NCI-H460 (cell line): Measurements from ENCODE around the gene ATP10A. TPM values are rescaled to one million over a fixed set of nuclear protein-coding genes. Genes with fewer than 3 reads are reported as not detected.
"Not testable (repeated sequence)": the region's sequence is repeated elsewhere in the genome, so short reads cannot be mapped to it uniquely, and the experiment has no call there.

Experiments used
- DNase-seq: peaks from one replicate; pipeline ENCODE4 v3.0.0-alpha.2; 2016; ENCODE audit warnings: low read depth; ENCODE audit errors: extremely low read depth
- total RNA-seq: library from RNA; depleted of rRNA; stranded (reverse); fragments of >200 nt; shearing (Covaris generic); gene quantifications from 2 replicates; pipeline ENCODE4 v1.2.3, GENCODE V29; 2014

Gene ATP10A
- total RNA-seq, 1 experiment from 2014 or later, result 0.07 TPM

DNA sequence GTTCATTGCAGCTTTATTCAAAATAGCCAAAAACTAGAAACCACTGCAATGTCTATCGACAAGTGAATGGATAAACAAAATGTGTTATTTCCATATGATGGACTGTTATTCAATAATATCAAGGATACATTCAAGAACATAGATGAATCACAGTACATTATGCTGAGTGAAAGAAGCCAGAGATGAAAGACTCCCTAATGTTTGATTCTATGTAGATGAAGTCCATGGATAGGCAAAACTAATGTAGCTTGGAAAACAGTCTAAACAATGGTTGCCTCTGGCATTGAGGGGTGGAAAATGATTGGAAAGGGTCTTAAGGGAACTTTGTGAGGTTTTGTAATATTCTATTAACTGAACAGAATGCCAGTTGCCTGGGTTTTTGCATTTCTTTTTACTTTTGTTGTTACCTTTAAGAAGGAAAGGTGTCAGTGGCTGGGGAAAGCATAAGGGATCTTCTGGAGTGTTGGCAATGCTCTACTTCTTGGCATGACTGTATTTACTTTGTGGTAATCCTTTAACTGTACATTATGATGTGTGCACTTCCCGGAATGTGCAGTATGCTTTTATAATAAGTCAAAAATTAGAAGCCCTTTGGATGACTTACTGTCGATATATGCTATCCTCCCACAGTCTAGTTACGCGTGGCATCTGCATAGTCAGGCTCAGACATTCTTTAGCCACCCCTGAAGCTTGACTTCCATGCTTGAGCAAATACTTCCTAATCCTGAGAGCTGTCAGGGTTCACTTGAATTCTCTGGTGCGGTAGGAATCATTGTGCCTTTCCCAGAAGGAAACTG, 20.5 kb upstream of the ATP10A start:
- DNase-seq, result no peak

DNA sequence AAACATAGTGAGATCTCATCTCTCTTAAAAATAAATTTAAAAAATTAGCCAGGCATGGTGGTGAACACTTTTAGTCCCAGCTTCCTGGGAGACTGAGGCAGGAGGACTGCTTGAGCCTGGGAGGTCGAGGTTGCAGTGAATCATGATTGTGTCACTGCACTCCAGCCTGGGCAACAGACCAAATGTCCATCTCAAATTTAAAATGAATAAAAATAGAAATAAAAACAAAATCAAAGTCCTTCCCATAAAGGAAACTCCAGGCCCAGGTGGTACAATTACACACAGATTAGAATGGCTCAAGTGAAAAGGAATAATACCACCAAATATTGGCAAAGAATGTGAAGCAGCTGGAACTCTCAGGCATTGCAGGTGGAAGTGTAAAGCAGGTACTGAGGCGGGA, 19.3 kb upstream of the ATP10A start:
- no peak for DNase-seq

DNA sequence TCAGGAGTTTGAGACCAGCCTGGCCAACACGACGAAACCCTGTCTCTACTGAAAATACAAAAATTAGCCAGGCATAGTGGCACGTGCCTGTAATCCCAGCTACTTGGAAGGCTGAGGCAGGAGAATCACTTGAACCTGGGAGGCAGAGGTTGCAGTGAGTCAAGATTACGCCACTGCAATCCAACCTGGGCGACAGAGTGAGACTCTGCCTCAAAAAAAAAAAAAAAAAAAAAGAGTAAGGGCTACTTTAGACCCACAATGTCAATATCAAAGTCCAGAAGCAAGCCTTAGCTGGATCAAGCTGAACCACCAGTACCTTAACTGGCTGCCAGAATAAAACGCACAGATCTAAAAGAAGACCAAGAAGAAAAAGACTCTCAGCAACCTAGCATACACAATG, 17.8 kb upstream of the ATP10A start:
- not testable (repeated sequence) for DNase-seq

DNA sequence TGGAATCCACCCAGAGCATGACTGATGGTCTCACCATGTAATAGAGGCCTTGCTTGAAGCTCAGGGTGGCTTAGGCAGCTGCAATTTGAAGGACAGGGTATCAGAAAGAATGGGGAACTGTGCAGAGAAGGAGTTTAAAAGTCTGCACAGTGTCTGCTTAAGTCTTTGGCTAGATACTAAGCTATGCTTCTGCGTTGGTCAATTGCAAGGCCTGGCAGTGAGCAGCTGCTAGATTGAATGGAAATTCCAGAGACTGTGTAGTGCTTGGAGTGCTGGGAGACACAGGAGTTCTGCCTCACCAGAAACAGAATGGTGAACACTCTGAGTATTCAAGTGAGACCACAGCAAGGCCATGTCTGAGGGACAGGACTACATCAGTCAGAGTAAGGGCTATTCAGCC, 17.3 kb upstream of the ATP10A start:
- no peak for DNase-seq

DNA sequence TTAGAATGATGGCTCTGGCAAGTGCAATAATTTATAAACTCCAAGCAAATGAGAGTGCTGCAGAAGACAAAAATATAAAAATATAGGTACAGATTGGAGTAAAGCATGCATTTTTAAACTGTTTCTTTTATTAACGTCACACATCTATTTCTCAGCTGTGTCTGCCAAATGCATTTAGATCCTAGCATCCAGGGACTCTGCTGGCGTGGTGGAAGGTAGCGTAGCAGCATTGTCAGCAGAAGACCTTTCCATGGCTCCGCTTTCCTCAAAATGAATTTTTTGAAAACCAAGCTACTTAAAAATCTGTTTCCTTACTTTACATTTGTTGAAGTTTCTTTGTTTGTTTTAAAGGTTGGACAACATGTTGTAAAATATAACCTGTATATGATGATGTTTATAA, 16.3 kb upstream of the ATP10A start:
- no peak for DNase-seq

DNA sequence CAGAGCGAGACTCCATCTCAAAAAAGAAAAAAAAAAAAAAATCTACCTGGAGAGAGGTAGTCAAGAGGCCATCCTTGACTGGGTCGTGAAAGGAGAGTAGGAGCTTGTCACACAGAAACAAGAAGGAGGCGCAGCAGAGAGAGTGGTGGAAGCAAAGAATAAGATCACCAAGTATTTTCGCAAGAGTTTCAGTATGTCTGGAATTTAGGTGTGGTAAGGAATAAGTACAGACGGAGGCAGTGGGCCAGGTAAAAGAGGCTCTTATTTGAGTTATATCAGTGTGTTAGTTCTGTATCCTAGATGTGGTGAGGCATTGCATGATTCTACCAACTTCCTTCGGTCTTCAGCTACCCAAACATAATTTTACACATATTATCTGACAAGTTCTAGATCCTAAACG, 14.6 kb upstream of the ATP10A start:
- DNase-seq, result no peak

DNA sequence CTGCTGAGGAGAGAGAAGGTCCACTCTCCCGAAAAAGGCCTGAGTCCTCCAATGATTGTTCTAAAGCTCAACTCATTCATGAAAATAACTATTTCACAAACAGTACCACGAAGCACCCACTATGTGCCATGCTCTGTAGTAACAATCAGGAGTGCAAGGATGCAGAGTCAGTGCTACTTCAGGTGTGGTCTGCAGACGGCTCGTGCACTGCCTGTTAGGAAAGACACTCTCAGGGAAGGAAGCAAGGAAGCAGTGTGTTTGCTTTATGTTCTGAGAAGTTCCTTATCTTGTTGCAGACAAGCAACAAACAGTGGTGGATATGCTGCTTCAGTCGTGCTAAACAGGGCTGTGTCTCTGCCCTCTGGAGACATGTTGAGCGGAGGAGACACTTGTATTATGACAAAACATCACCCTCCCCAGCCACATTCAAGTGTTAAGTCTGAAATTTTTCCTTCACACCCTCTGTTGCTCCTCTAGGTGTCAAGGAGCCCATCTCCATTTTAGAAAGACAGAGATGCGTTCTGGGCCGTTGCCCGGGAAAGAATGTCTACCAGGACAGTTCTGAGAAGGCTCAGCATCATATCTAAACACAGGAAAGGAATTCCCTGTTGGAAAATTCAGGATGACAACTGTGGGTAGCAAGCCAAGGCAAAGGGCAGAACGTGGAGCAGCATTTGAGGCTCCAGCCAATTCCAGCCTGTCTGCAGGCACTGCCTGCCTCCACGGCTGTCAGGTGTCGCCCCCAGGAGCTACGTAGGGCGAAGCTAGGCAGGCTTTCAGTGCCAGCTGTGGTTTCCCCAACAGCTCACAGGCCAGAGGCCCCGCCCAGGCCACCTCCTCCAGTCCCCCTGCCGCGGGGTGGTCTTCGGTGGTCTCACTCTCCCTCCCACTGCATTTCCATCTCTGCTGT, 13.4 kb upstream of the ATP10A start:
- no peak for DNase-seq

DNA sequence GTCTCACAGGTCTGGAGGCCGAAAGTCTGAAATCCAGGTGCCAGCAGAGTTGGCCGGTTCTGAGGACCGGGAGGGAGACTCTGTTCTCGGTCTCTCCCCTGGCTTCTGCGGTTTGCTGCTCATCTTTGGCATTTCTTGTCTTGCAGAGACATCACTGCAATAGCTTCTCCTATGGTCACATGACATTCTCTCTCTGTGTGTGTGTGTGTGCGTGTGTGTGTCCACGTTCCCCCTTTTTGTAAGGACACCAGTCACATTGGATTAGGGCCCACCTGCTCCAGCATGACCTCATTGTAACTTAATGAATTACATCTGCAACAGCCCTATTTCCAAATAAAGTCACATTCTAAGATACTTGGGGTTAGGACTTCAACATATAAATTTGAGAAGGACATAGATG, 12.4 kb upstream of the ATP10A start:
- DNase-seq, result no peak

DNA sequence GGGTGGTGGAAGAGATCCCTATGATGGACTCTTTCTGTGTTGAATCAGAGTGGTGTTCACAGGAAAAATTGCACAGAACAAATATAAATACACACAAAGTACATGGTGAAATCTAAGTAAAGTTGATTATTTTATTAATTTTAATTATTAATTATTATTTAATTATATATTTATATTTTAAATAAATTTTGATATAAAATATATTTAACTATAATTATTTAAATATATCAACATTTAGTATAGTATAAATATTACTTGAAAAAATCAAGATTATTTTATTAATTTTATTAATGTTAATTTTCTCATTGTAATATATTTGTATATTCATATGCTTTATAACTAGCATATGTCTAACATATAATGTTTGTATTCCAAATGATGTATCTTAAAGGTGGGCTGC, 11.3 kb upstream of the ATP10A start:
- DNase-seq, result no peak

DNA sequence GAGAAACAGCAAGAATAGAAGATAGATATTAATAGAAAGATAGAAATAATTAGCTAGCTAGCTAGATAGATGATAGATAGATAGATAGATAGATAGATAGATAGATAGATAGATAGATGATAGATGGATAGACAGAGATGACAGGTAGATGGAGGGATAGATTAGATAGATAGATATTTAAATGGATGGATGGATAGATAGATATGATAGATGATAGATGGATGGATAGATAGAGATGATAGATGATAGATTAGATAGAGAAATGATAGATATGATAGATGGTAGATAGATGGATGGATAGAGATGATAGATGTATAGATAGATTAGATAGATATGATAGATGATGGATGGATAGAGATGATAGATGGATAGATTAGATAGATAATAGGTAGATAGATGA, 8.3 kb upstream of the ATP10A start:
- no peak for DNase-seq

DNA sequence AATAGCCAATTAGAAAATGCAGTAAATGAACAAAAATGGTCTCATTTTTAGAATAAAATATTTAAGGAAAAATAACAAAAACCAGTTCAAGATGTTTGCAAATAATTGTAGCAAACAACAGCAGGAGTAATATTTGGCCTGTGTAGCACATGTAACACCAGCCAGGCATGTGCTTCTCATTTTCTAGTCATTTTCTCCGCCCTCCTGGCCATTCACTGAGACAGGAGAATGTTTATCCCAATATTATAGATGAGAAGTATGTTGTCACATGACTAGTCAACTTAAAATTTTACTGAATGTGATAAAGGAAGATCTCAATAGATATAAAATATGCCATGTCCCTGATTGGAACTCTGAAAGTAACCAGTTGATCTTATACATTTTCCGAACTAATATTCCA, 7.8 kb upstream of the ATP10A start:
- no peak for DNase-seq

DNA sequence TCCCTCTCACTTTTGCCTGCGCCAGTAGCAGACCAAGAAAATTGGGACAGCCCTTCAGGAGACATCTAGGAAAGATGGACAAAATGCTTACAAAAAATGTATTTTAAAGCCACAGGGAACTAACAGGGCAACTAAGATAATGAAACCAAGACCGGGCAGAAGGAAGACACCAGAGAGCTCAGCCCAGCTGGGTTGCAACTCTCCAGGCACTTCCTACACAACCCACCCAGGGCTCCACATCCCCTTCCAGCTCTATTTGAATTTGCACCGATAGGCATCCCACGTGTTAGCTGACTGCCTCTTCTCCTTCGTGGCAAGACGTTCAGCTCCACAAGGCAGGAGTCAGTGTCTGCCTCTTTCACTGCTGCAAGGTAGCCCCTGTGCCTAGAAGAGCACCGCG, 6.6 kb upstream of the ATP10A start:
- no peak for DNase-seq

DNA sequence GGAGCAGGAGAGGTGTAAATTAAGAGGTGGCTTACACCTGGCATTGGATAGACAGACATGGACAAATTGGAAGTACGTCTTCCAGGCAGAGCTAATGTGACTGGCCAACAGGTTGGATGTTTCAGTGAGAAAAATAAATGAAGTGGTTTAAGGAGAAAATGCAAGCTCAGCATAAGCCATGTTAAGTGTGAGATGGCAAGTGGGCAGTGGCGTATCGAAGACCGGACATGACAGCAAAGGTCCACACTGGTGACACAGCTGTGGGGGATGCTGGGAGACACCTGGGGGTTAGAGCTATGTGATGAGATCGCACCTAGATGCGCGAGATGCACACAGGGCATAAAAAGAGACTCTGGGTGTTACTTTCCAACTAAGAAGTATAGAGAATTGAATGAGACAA, 3.7 kb upstream of the ATP10A start:
- no peak for DNase-seq

DNA sequence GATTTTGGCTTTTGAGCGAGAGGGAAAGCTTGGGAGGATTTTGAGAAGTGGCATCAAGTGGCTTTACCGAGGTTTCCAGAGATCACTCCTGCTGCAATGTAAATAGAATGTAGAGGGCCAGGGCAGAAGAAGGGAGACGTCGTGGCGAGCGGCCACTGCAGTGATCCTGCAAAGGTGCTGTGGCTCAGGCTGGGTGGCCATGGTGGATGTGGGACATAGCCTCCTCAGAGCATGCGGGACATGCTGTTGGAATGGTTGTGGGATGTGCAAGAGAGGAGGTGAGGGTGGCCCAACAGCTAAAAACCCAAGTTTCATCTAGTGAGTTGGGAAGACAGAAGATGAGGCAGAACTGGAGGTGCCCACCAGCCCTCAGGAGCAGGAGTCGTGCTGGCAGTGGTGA, 3.1 kb upstream of the ATP10A start:
- no peak for DNase-seq

DNA sequence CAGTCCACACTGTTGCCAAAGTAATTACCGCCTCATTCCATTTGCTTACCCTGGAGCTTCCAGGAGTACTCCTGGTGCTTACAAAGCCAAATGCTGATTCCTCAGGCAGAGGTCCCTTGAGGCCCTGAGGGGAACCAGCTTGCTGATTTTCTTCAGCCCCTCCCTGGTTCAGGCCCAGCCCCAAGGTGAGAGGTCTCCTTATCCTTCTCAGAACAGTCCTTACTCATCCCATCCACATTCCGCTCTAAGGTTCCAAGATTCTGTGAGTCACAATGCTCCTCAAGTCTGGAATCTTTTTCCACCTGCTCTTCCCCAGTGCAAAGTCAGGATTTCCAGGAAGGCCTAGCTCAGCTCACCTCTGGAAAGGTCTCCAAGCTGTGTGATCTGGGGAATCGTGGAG, 1.8 kb upstream of the ATP10A start:
- no peak for DNase-seq

DNA sequence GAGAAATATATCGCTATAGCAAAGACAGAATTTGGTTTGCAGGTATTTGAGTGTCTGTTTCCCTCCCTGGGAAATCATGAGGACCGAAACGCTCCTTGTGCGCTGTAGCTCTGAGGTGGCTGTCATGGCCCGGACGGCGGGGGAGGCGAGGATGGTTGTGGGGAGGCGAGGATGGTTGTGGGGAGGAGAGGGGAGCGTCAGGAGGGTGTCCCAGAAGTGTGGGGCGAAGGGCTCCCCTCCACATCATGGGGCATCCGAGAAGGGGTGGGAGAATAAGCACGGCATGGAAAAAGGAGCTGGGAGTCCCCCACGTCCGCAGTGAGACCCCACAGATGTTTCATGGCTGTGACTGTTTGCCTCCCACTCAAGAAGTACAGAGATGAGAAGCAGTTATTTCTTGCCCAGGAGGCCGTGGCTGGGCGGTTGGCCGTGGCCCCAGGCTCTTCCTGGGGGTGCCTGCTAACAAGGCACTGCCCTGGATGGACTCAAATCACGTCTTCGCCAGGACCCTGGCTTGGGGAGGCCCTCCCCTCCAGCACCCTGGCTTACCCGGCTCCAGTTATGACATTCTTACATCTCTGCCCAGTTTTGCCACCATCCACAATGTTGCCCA, 947 bp upstream of the ATP10A start:
- no peak for DNase-seq

DNA sequence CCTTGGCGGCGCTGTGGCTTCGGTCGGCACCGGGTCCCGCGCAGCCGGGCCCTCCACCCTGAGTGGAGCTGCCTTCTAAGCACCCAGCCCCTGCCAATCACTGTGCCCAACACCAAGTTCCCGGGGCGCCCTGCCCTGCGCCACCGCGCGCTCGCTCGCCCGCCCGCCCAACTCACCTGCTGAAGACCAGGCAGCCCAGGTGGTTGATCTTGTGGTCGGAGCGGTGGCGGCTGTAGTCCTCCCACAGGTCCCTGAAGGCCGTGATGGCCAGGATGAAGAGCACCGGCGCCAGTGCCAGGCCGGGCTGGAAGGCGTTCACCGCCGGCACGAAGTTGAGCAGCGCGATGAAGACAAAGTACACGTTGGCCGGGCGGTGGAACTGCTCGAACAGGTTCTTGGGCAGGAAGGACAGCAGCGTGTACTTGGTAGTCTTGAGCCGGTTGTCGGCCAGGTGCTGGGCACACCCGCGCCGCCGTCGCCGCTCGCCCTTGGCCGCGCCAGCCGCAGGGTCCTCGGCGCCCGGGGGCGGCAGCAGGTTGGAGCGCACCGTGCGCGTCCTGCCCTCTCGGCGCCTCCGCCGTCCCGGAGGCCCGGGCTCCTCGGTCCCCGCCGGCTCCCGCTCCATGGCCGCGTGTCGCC, 536 bp downstream of the ATP10A start:
- no peak for DNase-seq

DNA sequence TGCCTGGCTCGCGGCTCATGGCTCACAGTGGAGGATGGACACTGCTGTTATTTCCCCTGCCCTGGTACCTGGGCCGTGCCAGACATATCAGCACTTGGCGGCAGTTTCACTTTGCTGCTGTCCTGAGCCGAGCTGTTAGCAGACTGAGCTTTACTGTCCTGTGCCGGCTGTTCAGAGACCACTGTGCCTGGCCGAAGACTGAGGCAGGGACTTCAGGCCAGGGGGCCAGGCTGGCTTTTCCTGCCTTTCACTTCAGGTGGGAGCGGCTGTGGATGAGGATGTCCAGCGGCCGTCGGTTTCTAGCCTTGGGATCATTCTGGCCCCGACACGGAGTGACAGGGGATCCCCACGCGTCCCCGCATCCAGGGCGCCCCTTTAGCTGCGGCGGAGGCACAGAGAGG, 1.1 kb downstream of the ATP10A start:
- DNase-seq, result no peak

DNA sequence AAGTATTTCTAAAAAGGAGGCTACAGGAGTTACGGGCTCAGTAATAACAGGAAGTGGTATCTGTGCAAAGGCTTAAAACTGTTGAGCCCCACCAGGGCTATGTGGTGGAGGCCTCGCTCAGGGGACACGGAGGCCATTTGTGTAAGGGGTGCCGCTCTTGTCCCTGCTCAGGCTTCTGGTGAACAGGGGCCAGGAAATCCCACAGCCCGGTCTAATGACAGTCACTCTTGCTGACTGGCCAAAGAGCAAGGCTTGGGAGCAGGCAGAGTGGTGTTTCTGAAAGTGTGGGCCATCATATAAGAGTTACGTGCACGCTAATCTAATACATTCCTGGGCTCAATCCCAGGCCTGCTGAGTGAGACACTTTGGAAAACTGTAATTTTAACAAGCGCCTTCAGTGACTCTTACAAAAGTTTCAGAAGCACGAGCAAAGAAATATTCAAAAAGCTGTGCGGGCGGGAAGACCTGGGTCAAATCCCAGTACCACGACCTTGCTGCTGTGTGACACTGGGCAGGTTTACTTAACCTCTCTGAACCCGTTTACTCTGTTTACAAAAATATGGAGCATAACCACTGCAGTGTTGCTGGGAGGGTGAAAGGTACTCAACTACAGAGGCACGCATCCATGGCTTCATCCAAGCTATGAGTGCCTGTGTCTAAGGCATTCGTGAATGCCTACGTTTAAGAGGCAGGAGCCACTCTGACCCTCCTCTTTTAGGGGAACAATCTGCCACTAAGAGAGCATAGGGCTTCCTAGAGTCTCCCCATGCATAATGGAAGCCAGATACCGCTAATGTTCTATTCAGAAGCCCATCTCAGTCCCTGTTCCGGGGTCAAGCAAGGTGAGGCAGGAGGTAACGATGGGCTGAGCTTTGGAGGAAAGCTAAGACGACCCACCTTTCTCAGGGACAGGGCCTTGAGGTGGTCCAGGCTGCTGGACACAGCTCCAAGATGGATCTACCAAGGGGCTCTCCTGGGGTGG, 2.0 kb downstream of the ATP10A start:
- DNase-seq, result no peak
